Natural killer cell (primary cell): ENCODE results near the gene ACOT7. TPM values are rescaled to one million over a fixed set of nuclear protein-coding genes. Genes with fewer than 3 reads are reported as not detected.

Experiments
- ATAC-seq, 3 donors: fragments of 150-1000 bp in 2 of 3; fragments of 200-7000 bp in 1 of 3; cut with Tn5 transposase; 1 replicate in 1 of 3; 2 replicates in 2 of 3; pipeline ENCODE4 v1.10.0; 2021; ENCODE audit warnings: mild to moderate bottlenecking in 2 of 3, moderate library complexity in 2 of 3
- DNase-seq, 2 donors: peaks; one replicate each; pipeline versions ENCODE4 v3.0.0 to v3.0.0-alpha.2; 2013 to 2021; ENCODE audit warnings: mixed read lengths in 1 of 2
- H3K27ac ChIP-seq: one replicate; pipeline ENCODE4 v1.5.1; 2013; ENCODE audit warnings: mild to moderate bottlenecking, low read length
- H3K27me3 ChIP-seq: one replicate; pipeline ENCODE4 v1.6.1; 2013; ENCODE audit warnings: low read length; ENCODE audit not compliant: control insufficient read depth, insufficient read depth
- H3K36me3 ChIP-seq: one replicate; pipeline ENCODE4 v1.6.1; 2013; ENCODE audit warnings: low read length; ENCODE audit not compliant: control insufficient read depth, insufficient read depth
- H3K4me1 ChIP-seq: one replicate; pipeline ENCODE4 v1.6.1; 2013; ENCODE audit warnings: low read length; ENCODE audit not compliant: control insufficient read depth, insufficient read depth
- H3K4me3 ChIP-seq: one replicate; pipeline ENCODE4 v1.5.1; 2013; ENCODE audit warnings: low read length
- H3K9me3 ChIP-seq: one replicate; pipeline ENCODE4 v1.6.1; 2013; ENCODE audit warnings: low read length; ENCODE audit not compliant: control insufficient read depth, insufficient read depth
- H3K27ac Mint-ChIP-seq, 2 donors: one replicate each; pipeline ENCODE4 v1.8.0; 2022; ENCODE audit warnings: mild to moderate bottlenecking in 2 of 2, mixed read lengths in 2 of 2, moderate library complexity in 1 of 2
- H3K27me3 Mint-ChIP-seq, 2 donors: one replicate each; pipeline ENCODE4 v1.8.0; 2022; ENCODE audit warnings: low read depth in 2 of 2, mixed read lengths in 2 of 2
- H3K36me3 Mint-ChIP-seq: one replicate; pipeline ENCODE4 v1.8.0; 2022; ENCODE audit warnings: mixed read lengths
- H3K4me1 Mint-ChIP-seq, 2 donors: one replicate each; pipeline ENCODE4 v1.8.0; 2022; ENCODE audit warnings: mixed read lengths in 2 of 2
- H3K4me3 Mint-ChIP-seq: one replicate; pipeline ENCODE4 v1.8.0; 2022; ENCODE audit warnings: mild to moderate bottlenecking, moderate library complexity, mixed read lengths
- H3K9me3 Mint-ChIP-seq, 2 donors: one replicate each; pipeline ENCODE4 v1.8.0; 2022; ENCODE audit warnings: mixed read lengths in 2 of 2
- CTCF ChIP-seq: fragments of 200-600 bp; IDR thresholded peaks from one replicate; pipeline ENCODE4 v1.8.0; 2022; ENCODE audit warnings: antibody characterized with exemption
- WGBS: methylation state at CpG from one replicate; pipeline ENCODE4 v1.1.7; 2013; ENCODE audit warnings: missing lambda C conversion rate; ENCODE audit not compliant: insufficient coverage; 5-methylcytosine and 5-hydroxymethylcytosine counted together
- intact Hi-C: fragments of 100-400 bp; cut with micrococcal nuclease; formaldehyde crosslinking; loops from one replicate; pipeline ENCODE4 v1.14.2; 2022
- total RNA-seq, 4 donors: library from RNA; stranded (reverse); fragments of 120-200 nt in 1 of 4; gene quantifications; one replicate each; pipeline versions ENCODE4 v1.2.3 to v1.2.4, GENCODE V29; 2013 to 2022

Gene ACOT7
- total RNA-seq, 3 donors from 2014 or later (not counting 1 experiment from before 2014, with no cell fraction given): 11.5 to 16.9 (median 15.4) TPM

GRCh38 chr1:6300342-6301048, 93.1 kb downstream of the ACOT7 start:
- Mint-ChIP-seq H3K27ac (peak overlapping the region in 1 of 2 donors; percentile 23), H3K36me3 (no peaks in the 10 kb centered on the region)
- no peak for TF ChIP-seq CTCF

GRCh38 chr1:6299557-6300165, 93.9 kb downstream of the ACOT7 start:
- no peak for DNase-seq
- 92% methylated on average over 15 of the region's 15 CpGs for WGBS
- Histone ChIP-seq H3K36me3 (no peaks in the 10 kb centered on the region), H3K9me3 (no peaks in the 10 kb centered on the region), H3K27me3 (no peaks in the 10 kb centered on the region), H3K27ac (no peak overlapping the region), H3K4me1 (peaks cover 20% of the 10 kb centered on the region), H3K4me3 (no peak overlapping the region)
- H3K4me1 Mint-ChIP-seq: peaks cover 15 to 25% of the 10 kb centered on the region in 2 donors
- intact Hi-C loops: loop anchor here (5.0 kb wide), 1 partner anchor 52 kb away; no protein-coding TSS in a partner anchor
- no peak for TF ChIP-seq CTCF
- no peaks in the 10 kb centered on the region for H3K9me3 Mint-ChIP-seq
- no peak overlapping the region for H3K4me3 Mint-ChIP-seq
- no peak overlapping the region for H3K27ac Mint-ChIP-seq
- ATAC-seq: no peak
- H3K36me3 Mint-ChIP-seq: no peaks in the 10 kb centered on the region
- H3K27me3 Mint-ChIP-seq: no peaks in the 10 kb centered on the region

More at GRCh38 chr1:6300342-6301048, 93.1 kb downstream of the ACOT7 start:
- H3K9me3 ChIP-seq: no peaks in the 10 kb centered on the region
- no peaks in the 10 kb centered on the region for H3K27me3 ChIP-seq
- H3K36me3 ChIP-seq: no peaks in the 10 kb centered on the region
- WGBS: 96% methylated on average over 32 of the region's 32 CpGs
- H3K4me1 ChIP-seq: peaks cover 12% of the 10 kb centered on the region
- ATAC-seq: no peak
- Mint-ChIP-seq H3K4me1 (peaks cover 6 to 17% of the 10 kb centered on the region in 2 donors), H3K27me3 (no peaks in the 10 kb centered on the region), H3K9me3 (no peaks in the 10 kb centered on the region), H3K4me3 (no peak overlapping the region)
- intact Hi-C loops: no loop called here
- no peak overlapping the region for H3K4me3 ChIP-seq
- no peak for DNase-seq
- no peak overlapping the region for H3K27ac ChIP-seq

- Mint-ChIP-seq H3K36me3 (no peaks in the 10 kb centered on the region), H3K9me3 (no peaks in the 10 kb centered on the region), H3K4me3 (no peak overlapping the region), H3K27ac (peak overlapping the region in 1 of 2 donors; percentile 41), H3K4me1 (peaks cover 21 to 32% of the 10 kb centered on the region in 2 donors), H3K27me3 (no peaks in the 10 kb centered on the region)
- Histone ChIP-seq H3K4me1 (peaks cover 27% of the 10 kb centered on the region), H3K27ac (no peak overlapping the region), H3K36me3 (no peaks in the 10 kb centered on the region), H3K27me3 (no peaks in the 10 kb centered on the region), H3K9me3 (no peaks in the 10 kb centered on the region), H3K4me3 (no peak overlapping the region)
- intact Hi-C loops: loop anchor here (5.0 kb wide), 1 partner anchor 52 kb away; no protein-coding TSS in a partner anchor
- TF ChIP-seq CTCF: no peak
- ATAC-seq (no peak), DNase-seq (no peak)
- 99% methylated on average over 8 of the region's 8 CpGs for WGBS
These were observed 94.6 kb downstream of the ACOT7 start for GRCh38 chr1:6298940-6299465.
